ENCODE data around the gene KLC4.

KLC4 gene

GRCh38 chr6:43088654-43089056 is 29.2 kb downstream of the KLC4 start:
- peak overlapping the region in 13 of 21 experiments; percentile 13 to 82 (median 66) for H3K27ac ChIP-seq

GRCh38 chr6:43089467-43089866 is 30.0 kb downstream of the KLC4 start:
- H3K4me3 ChIP-seq = no peak overlapping the region
- H3K27ac ChIP-seq = peak overlapping the region in 19 of 21 experiments; percentile 12 to 82 (median 66)

More at GRCh38 chr6:43088654-43089056, 29.2 kb downstream of the KLC4 start:
- H3K4me3 ChIP-seq = no peak overlapping the region

GRCh38 chr6:43089874-43090558 is 30.6 kb downstream of the KLC4 start:
- peak overlapping the region in 19 of 21 experiments; percentile 12 to 82 (median 66) for H3K27ac ChIP-seq
- H3K4me3 ChIP-seq = no peak overlapping the region

- no peak overlapping the region for H3K4me3 ChIP-seq
- H3K27ac ChIP-seq = peak overlapping the region in 17 of 21 experiments; percentile 5 to 82 (median 68)
These were observed 31.1 kb downstream of the KLC4 start for GRCh38 chr6:43090559-43090956.

GRCh38 chr6:43091020-43091419 is 31.6 kb downstream of the KLC4 start:
- peak overlapping the region in 13 of 21 experiments; percentile 5 to 82 (median 73) for H3K27ac ChIP-seq
- H3K4me3 ChIP-seq = no peak overlapping the region

GRCh38 chr6:43091436-43091991 is 32.1 kb downstream of the KLC4 start:
- Histone ChIP-seq H3K4me3 (no peak overlapping the region), H3K27ac (peak overlapping the region in 6 of 21 experiments; percentile 5 to 82 (median 74))

GRCh38 chr6:43092635-43093034 is 33.2 kb downstream of the KLC4 start:
- no peak overlapping the region for H3K4me3 ChIP-seq
- H3K27ac ChIP-seq = peak overlapping the region in 2 of 21 experiments; percentile 44 to 65

GRCh38 chr6:43093436-43094289 is 34.2 kb downstream of the KLC4 start:
- peak overlapping the region in 13 of 21 experiments; percentile 14 to 82 (median 44) for H3K27ac ChIP-seq
- H3K4me3 ChIP-seq = peak overlapping the region in 4 of 7 experiments; percentile 4 to 26 (median 12)

- Histone ChIP-seq H3K4me3 (peak overlapping the region in 1 of 7 experiments; percentile 2), H3K27ac (peak overlapping the region in 19 of 21 experiments; percentile 11 to 80 (median 59))
These were observed 36.5 kb downstream of the KLC4 start for GRCh38 chr6:43095939-43096338.

- peak overlapping the region in 20 of 21 experiments; percentile 11 to 80 (median 60) for H3K27ac ChIP-seq
These were observed 37.1 kb downstream of the KLC4 start for GRCh38 chr6:43096451-43097097.

GRCh38 chr6:43097098-43097489 is 37.7 kb downstream of the KLC4 start:
- H3K27ac ChIP-seq = peak overlapping the region in 19 of 21 experiments; percentile 11 to 80 (median 59)
- no peak overlapping the region for H3K4me3 ChIP-seq

More at GRCh38 chr6:43096451-43097097, 37.1 kb downstream of the KLC4 start:
- peak overlapping the region in 2 of 7 experiments; percentile 2 to 4 for H3K4me3 ChIP-seq

GRCh38 chr6:43097502-43097901 is 38.1 kb downstream of the KLC4 start:
- H3K27ac ChIP-seq = peak overlapping the region in 12 of 21 experiments; percentile 8 to 80 (median 63)
- H3K4me3 ChIP-seq = no peak overlapping the region

- no peak overlapping the region for H3K27ac ChIP-seq
- no peak overlapping the region for H3K4me3 ChIP-seq
These were observed 42.1 kb downstream of the KLC4 start for GRCh38 chr6:43101497-43101896.

GRCh38 chr6:43103253-43103876 is 43.9 kb downstream of the KLC4 start:
- peak overlapping the region in 1 of 21 experiments; percentile 33 for H3K27ac ChIP-seq
- no peak overlapping the region for H3K4me3 ChIP-seq

GRCh38 chr6:43105538-43106222 is 46.2 kb downstream of the KLC4 start:
- H3K27ac ChIP-seq = no peak overlapping the region
- no peak overlapping the region for H3K4me3 ChIP-seq

- no peak overlapping the region for H3K27ac ChIP-seq
These were observed 48.1 kb downstream of the KLC4 start for GRCh38 chr6:43107344-43108062.

GRCh38 chr6:43113431-43114260 is 54.2 kb downstream of the KLC4 start:
- peak overlapping the region in 18 of 21 experiments; percentile 12 to 91 (median 68) for H3K27ac ChIP-seq
- no peak overlapping the region for H3K4me3 ChIP-seq

More at GRCh38 chr6:43107344-43108062, 48.1 kb downstream of the KLC4 start:
- H3K4me3 ChIP-seq = no peak overlapping the region
